HEK293T (cell line): ENCODE results near the gene GDAP1L1.

Source experiments
- ARNT ChIP-seq: fragments of 450-650 bp; IDR thresholded peaks from 2 replicates; pipeline ENCODE4 v1.6.1; 2017; ENCODE audit warnings: mild to moderate bottlenecking
- FOXA1 ChIP-seq: fragments of 450-650 bp; IDR thresholded peaks from 2 replicates; pipeline ENCODE4 v1.6.1; 2016; ENCODE audit warnings: mild to moderate bottlenecking
- L3MBTL2 ChIP-seq: fragments of 450-650 bp; conservative IDR thresholded peaks from 2 replicates; pipeline ENCODE4 v1.6.1; 2016; ENCODE audit warnings: mild to moderate bottlenecking
- NFRKB ChIP-seq: fragments of 450-650 bp; IDR thresholded peaks from 2 replicates; pipeline ENCODE4 v1.6.1; 2016; ENCODE audit warnings: mild to moderate bottlenecking, moderate library complexity
- SP1 ChIP-seq: fragments of 450-650 bp; IDR thresholded peaks from 2 replicates; pipeline ENCODE4 v1.6.1; 2017
- SUZ12 ChIP-seq: fragments of 450-650 bp; IDR thresholded peaks from 2 replicates; pipeline ENCODE4 v1.6.1; 2016; ENCODE audit warnings: mild to moderate bottlenecking

DNA sequence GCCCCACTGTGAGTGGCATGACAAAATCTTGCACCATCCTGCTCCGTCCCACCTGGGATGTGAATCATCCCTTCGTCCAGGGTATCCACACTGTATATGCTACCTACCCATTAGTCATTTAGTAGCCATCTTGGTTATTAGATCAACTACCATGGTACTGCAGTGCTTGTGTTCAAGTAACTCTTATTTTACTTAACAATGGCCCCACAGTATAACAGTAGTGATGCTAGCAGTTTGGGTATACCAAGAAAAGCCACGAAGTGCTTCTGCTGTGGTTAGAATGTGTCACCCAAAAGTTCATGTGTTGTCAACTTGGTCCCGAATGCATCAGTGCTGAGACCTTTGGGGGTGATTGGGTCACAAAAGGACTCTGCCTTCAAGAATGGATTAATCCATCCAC is 48.2 kb upstream of the GDAP1L1 start:
- no peak for TF ChIP-seq FOXA1
- no peak for TF ChIP-seq SP1
- no peak for TF ChIP-seq NFRKB
- TF ChIP-seq SUZ12, result no peak
- no peak for TF ChIP-seq L3MBTL2
- no peak for TF ChIP-seq ARNT
